Fibroblast of the aortic adventitia (primary cell): ENCODE results near the gene OPN3. TPM values are rescaled to one million over a fixed set of nuclear protein-coding genes. Genes with fewer than 3 reads are reported as not detected.

ENCODE experiments used
- DNase-seq: peaks from one replicate; pipeline ENCODE4 v3.0.0-alpha.2; 2010; ENCODE audit warnings: low read depth
- H3K4me3 ChIP-seq: 2 replicates; pipeline ENCODE4 v1.5.1; 2011; ENCODE audit warnings: low read depth, mild to moderate bottlenecking, control low read depth, low read length, moderate library complexity
- total RNA-seq: library from RNA; depleted of rRNA; stranded (reverse); fragments of >200 nt; gene quantifications from 2 replicates; pipeline ENCODE4 v1.2.3, GENCODE V29; 2012; ENCODE audit warnings: low replicate concordance
- TF ChIP-seq, protein P1 (sequence below): IDR thresholded peaks from 2 replicates; pipeline ENCODE4 v1.5.1; 2011; ENCODE audit warnings: mild to moderate bottlenecking, low read length, control low read depth, inconsistent platforms; ENCODE audit not compliant: insufficient read depth

Gene OPN3
- total RNA-seq, 1 donor = 12.8 TPM

DNA sequence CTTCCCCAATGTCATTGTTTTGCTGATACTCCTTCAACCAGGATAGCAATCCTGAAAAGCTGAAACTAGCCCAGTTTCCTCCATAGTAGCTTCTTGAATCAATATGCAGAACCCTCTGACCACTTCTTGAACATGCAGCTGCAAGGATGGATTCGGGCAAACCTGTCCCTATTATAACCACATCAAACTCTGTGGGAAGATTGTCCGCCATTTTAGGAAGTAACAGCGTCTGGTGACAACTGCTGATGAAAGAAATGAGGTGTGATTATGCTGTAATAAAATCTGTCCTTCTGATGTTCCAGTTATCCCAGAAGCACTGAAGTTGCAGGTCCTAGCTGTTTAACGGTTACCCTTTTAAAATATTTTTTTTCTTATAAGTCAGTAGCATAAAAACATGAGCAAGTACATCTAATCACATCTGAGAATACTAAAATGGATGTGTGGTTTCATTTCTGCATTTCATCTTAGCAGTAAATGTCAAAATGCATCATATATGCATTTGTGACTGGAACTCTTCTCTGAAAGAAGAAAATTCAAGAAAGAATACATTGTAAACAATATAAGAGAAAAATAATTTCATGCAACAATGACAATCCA, 4.5 kb downstream of the OPN3 start:
- no peak overlapping the region for H3K4me3 ChIP-seq
- TF ChIP-seq, protein P1, sequence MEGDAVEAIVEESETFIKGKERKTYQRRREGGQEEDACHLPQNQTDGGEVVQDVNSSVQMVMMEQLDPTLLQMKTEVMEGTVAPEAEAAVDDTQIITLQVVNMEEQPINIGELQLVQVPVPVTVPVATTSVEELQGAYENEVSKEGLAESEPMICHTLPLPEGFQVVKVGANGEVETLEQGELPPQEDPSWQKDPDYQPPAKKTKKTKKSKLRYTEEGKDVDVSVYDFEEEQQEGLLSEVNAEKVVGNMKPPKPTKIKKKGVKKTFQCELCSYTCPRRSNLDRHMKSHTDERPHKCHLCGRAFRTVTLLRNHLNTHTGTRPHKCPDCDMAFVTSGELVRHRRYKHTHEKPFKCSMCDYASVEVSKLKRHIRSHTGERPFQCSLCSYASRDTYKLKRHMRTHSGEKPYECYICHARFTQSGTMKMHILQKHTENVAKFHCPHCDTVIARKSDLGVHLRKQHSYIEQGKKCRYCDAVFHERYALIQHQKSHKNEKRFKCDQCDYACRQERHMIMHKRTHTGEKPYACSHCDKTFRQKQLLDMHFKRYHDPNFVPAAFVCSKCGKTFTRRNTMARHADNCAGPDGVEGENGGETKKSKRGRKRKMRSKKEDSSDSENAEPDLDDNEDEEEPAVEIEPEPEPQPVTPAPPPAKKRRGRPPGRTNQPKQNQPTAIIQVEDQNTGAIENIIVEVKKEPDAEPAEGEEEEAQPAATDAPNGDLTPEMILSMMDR = no peak
- no peak for DNase-seq

DNA sequence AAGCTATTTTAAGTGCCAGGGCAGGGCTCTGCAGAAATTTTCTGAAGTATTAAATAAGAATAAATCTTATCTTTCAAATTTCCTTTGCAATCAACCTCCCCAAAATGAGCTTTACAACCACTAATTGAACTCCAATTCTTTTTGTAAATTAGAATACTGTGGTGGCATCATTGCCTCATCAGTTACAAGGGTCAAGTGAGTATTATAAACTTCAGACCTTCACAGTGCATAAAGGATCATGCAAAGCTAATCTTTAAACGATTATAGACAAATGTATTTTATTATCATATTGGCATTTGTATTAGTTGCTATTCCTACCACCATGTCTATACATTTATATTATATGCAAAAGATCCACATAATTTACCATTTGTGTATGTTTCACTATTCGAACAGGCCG, 7.2 kb downstream of the OPN3 start:
- no peak overlapping the region for H3K4me3 ChIP-seq
- TF ChIP-seq, protein P1 = no peak
- no peak for DNase-seq

DNA sequence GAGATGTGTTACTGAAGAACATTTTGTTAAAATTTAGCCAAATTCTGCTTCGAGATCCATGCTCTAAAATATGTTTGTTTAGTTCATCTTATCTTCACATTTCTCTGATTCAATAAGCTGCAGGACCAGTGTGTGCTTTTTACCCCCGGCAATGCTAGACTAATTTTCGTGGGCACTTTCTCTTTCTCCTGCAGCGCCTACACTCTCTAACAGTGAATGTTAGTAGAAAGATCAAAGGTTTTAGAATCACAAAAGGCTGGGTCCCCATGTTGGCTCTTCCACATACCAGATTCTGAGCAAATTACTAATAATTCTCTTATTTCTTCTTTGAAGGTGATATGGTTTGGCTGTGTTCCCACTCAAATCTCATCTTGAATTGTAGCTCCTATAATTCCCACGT, 8.5 kb downstream of the OPN3 start:
- no peak for DNase-seq
- TF ChIP-seq, protein P1 = no peak
- H3K4me3 ChIP-seq = no peak overlapping the region

DNA sequence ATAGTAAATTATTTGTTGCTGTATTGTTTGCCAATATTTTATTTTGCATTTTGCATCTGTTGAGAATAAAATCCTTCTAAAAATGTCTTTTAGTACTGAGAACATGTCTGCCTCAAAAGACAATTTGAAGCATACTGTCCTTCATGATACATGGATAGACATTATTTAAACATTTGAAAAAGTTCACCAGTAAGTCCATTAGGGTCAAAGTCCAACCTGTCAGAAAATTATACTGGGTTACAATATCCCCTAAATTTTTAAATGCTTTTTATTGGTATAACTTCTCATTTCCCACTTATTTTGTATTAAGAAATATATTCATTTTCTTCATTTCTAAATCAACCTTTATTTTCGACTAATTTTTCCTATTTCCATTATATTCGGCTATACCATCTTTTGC, 9.3 kb downstream of the OPN3 start:
- TF ChIP-seq, protein P1 = no peak
- DNase-seq = no peak
- no peak overlapping the region for H3K4me3 ChIP-seq

DNA sequence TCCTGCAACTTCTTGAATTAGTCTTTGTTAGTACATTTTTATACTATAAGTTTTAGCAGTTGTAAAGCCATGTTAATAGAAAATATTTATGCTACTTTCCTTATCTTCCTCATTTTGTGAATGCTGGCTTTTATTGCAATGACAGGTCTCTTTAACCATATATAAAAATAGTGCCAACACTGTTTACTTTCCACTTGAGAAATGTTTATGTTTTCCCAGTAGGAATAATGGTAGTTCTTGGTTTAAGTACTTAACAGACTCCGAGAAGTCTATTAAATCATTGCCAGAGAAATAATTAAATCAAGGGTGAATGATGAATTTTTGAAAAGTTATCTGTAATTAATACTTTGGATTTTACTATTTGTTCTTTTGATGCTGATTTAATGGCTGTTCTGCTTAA, 9.7 kb downstream of the OPN3 start:
- DNase-seq = no peak
- TF ChIP-seq, protein P1 = no peak
- H3K4me3 ChIP-seq = no peak overlapping the region

DNA sequence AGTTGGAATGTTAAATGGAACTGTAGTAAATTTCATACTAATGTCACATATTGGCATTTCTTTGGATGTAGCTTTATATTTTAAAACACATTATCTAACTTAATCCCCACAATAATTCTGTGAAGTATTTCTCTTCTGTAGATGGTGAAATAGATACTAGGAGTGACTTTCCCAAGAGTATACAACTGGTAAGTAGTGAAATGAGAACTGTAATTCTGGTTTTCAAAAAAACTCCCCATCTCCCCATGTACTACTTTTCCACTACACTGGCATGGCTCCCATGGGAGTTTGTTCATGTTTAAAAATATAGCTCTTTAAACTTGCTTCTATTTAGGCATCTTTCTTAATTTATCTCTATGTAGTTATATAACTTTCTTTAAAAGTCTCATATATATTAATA, 10.2 kb downstream of the OPN3 start:
- TF ChIP-seq, protein P1 = no peak
- no peak for DNase-seq
- no peak overlapping the region for H3K4me3 ChIP-seq
